ENCODE results near the gene DNM2. TPM values are rescaled to one million over a fixed set of nuclear protein-coding genes. Genes with fewer than 3 reads are reported as not detected.

Gene DNM2
- total RNA-seq, 1 donor from 2014 or later: 129 TPM

DNA sequence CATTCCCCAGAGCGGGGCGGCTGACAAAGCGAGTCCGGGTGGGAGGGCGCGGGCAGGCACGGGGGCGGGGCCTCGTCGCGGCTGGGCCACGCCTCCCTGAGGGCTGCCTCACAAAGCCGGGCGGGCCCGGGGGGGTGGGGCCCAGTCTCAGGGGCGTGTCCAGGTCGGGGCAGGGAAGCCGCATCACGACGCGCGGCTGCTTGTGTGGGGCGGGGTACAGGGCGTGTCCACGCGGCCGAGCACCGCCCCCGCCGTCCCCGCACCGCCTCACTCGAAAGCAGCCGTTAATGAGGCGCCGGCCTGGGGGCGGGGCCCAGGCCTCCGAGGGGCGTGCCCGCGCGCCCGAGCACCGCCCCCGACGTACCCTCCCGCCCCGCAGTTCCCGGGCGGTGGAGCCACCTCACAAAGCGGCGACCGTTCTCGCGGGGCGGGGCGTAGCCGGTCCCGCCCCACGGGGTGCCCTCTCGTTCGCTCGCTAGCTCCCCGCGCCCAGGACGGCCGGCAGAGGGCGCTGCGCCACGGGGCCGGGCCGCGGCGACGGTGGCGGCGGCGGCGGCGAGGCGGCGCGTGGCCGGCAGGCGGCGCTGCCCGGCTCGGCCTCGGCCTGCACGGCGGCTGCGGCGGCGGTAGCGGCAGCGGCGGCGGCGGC is 153.2 kb downstream of the DNM2 start, which contains the start of gene CARM1:
Gene CARM1, plus strand, starts transcription at position 599 of the 649 bp plus-strand sequence. CDS start 150 bp downstream, outside the sequence.
- DNase-seq (ENCODE audit: low read depth) (peak; percentile 86), FAIRE-seq (no peak)
- Mint-ChIP-seq H3K4me3 (ENCODE audit: unreplicated experiment) (peak within 1 kb of the TSS; percentile 96), H3K36me3 (ENCODE audit: low read depth, unreplicated experiment) (peaks cover 2% of the 10 kb centered on the region), H3K4me1 (ENCODE audit: low read depth, unreplicated experiment) (peaks cover 6% of the 10 kb centered on the region), H3K27me3 (ENCODE audit: low read depth, unreplicated experiment) (no peaks in the 10 kb centered on the region), H3K9me3 (ENCODE audit: unreplicated experiment) (no peaks in the 10 kb centered on the region), H3K27ac (ENCODE audit: unreplicated experiment) (peak within 1 kb of the TSS; percentile 93)
- Histone ChIP-seq H4K20me1 (ENCODE audit: insufficient read depth, low read length) (peaks cover 18% of the 10 kb centered on the region), H3K9me3 (ENCODE audit: insufficient read depth, low read depth, low read length) (no peaks in the 10 kb centered on the region), H3K27ac (ENCODE audit: low read depth, low read length) (peak within 1 kb of the TSS; percentile 61), H3K36me3 (ENCODE audit: insufficient read depth, low read length) (no peaks in the 10 kb centered on the region), H3K27me3 (ENCODE audit: insufficient read depth, low read length) (no peaks in the 10 kb centered on the region), H3K4me2 (ENCODE audit: low read length) (peak within 1 kb of the TSS; percentile 93), H3K79me2 (ENCODE audit: insufficient read depth, low read length) (peaks cover 41% of the 10 kb centered on the region), H3K9ac (ENCODE audit: low read length) (peak within 1 kb of the TSS; percentile 92), H3K4me1 (ENCODE audit: insufficient read depth, low read length) (peaks cover 12% of the 10 kb centered on the region), H3K4me3 (ENCODE audit: insufficient read depth, low read depth, low read length) (peak within 1 kb of the TSS; percentile 74), H2AFZ (ENCODE audit: low read depth, low read length) (peak within 1 kb of the TSS; percentile 88)
- no peak for TF ChIP-seq EZH2 (IDR thresholded peaks at IDR 0.05; ENCODE audit: insufficient read depth, low read length)
- no peak for TF ChIP-seq CTCF (IDR thresholded peaks at IDR 0.05; ENCODE audit: insufficient read depth, low read depth, low read length)

DNA sequence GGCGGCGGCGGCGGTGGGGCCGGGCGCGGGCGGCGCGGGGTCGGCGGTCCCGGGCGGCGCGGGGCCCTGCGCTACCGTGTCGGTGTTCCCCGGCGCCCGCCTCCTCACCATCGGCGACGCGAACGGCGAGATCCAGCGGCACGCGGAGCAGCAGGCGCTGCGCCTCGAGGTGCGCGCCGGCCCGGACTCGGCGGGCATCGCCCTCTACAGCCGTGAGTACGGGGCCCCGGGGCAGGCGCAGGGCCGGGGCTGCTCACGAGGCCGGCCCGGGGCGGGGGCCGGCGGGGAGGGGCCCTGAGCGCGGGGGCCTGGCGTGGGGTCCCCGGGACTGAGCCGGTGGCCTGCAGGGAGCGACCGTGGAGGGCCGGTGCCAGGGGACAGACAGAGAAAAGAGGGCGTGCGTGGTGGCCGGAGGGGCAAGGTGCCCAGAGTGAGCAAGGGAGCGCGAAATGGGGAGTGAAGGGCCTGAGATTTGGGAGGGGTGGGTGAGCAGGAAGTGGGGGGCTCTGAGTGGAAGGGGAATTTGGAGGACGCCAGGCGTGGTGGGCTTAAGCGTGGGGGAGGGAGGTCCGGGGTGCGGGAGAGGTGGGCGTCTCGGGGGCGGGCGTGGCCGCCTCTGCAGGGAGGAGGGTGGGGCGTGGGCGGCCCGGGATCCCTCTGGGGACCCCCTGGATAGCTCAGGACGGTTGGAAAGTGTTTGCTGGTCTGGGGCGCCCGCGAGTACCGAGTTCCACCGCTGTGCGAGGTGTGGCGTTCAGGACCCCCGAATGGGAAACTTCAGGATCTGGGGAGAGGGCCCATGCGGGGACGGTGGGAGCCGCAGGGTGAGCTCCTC is 154.0 kb downstream of the DNM2 start:
- Mint-ChIP-seq H3K27ac (ENCODE audit: unreplicated experiment) (peak overlapping the region; percentile 69), H3K9me3 (ENCODE audit: unreplicated experiment) (no peaks in the 10 kb centered on the region), H3K4me3 (ENCODE audit: unreplicated experiment) (peak overlapping the region; percentile 96), H3K27me3 (ENCODE audit: low read depth, unreplicated experiment) (no peaks in the 10 kb centered on the region), H3K36me3 (ENCODE audit: low read depth, unreplicated experiment) (peaks cover 2% of the 10 kb centered on the region), H3K4me1 (ENCODE audit: low read depth, unreplicated experiment) (peaks cover 9% of the 10 kb centered on the region)
- Histone ChIP-seq H3K4me1 (ENCODE audit: insufficient read depth, low read length) (peaks cover 12% of the 10 kb centered on the region), H4K20me1 (ENCODE audit: insufficient read depth, low read length) (peaks cover 26% of the 10 kb centered on the region), H3K27me3 (ENCODE audit: insufficient read depth, low read length) (no peaks in the 10 kb centered on the region), H3K9me3 (ENCODE audit: insufficient read depth, low read depth, low read length) (no peaks in the 10 kb centered on the region), H3K27ac (ENCODE audit: low read depth, low read length) (peak overlapping the region; percentile 61), H2AFZ (ENCODE audit: low read depth, low read length) (peak overlapping the region; percentile 7), H3K79me2 (ENCODE audit: insufficient read depth, low read length) (peaks cover 50% of the 10 kb centered on the region), H3K9ac (ENCODE audit: low read length) (peak overlapping the region; percentile 92), H3K4me3 (ENCODE audit: insufficient read depth, low read depth, low read length) (peak overlapping the region; percentile 74), H3K4me2 (ENCODE audit: low read length) (peak overlapping the region; percentile 92), H3K36me3 (ENCODE audit: insufficient read depth, low read length) (no peaks in the 10 kb centered on the region)
- no peak for DNase-seq (ENCODE audit: low read depth)
- TF ChIP-seq CTCF (IDR thresholded peaks at IDR 0.05; ENCODE audit: insufficient read depth, low read depth, low read length) (no peak), EZH2 (IDR thresholded peaks at IDR 0.05; ENCODE audit: insufficient read depth, low read length) (no peak)
- no peak for FAIRE-seq

Data from astrocyte (in vitro differentiated cells and primary cell).